Lung (tissue), 12 donors: ENCODE measurements around the gene ADAM30. TPM values are rescaled to one million over a fixed set of nuclear protein-coding genes. Genes with fewer than 3 reads are reported as not detected.

ENCODE experiments used
- ATAC-seq: fragments of 200-7000 bp; cut with Tn5 transposase; one replicate; pipeline ENCODE4 v1.9.1; 2020; ENCODE audit warnings: moderate number of reproducible peaks; ENCODE audit not compliant: insufficient read depth, low FRiP score
- DNase-seq, 3 donors: peaks; one replicate each; pipeline ENCODE4 v3.0.0-alpha.2; 2013 to 2017
- H3K27ac ChIP-seq, 2 donors: one replicate each; pipeline ENCODE4 v1.5.1; 2013; ENCODE audit warnings: mild to moderate bottlenecking in 2 of 2, moderate library complexity in 2 of 2, control low read depth in 1 of 2, inconsistent platforms in 1 of 2, low read depth in 1 of 2, low read length in 1 of 2
- H3K27me3 ChIP-seq, 3 donors: one replicate each; pipeline ENCODE4 v1.5.1; 2013; ENCODE audit warnings: low read length in 2 of 3; ENCODE audit not compliant: control insufficient read depth in 3 of 3, insufficient read depth in 3 of 3
- H3K36me3 ChIP-seq, 4 donors: one replicate each; pipeline ENCODE4 v1.5.1; 2013; ENCODE audit warnings: low read length in 4 of 4, mild to moderate bottlenecking in 1 of 4, moderate library complexity in 1 of 4; ENCODE audit not compliant: control insufficient read depth in 4 of 4, insufficient read depth in 4 of 4
- H3K4me1 ChIP-seq, 5 donors: one replicate each; pipeline ENCODE4 v1.5.1; 2013; ENCODE audit warnings: low read length in 5 of 5, mild to moderate bottlenecking in 2 of 5, moderate library complexity in 1 of 5; ENCODE audit not compliant: control insufficient read depth in 5 of 5, insufficient read depth in 5 of 5
- H3K4me3 ChIP-seq: one replicate; pipeline ENCODE4 v1.5.1; 2013; ENCODE audit warnings: mild to moderate bottlenecking, control low read depth, moderate library complexity
- H3K9ac ChIP-seq, 2 donors: one replicate each; pipeline ENCODE4 v1.5.1; 2013; ENCODE audit warnings: low read length in 2 of 2, control low read depth in 1 of 2; ENCODE audit not compliant: insufficient read depth in 1 of 2
- H3K9me3 ChIP-seq, 4 donors: one replicate each; pipeline ENCODE4 v1.5.1; 2013; ENCODE audit warnings: low read length in 3 of 4, mild to moderate bottlenecking in 1 of 4, moderate library complexity in 1 of 4; ENCODE audit not compliant: control insufficient read depth in 4 of 4, insufficient read depth in 3 of 4
- CTCF ChIP-seq: IDR thresholded peaks from 2 replicates; pipeline ENCODE4 v1.5.1; 2012; ENCODE audit warnings: mild to moderate bottlenecking; ENCODE audit errors: control extremely low read depth, extremely low read depth
- WGBS, 2 donors: extraction: QIAGEN DNeasy Blood & Tissue Kit; methylation state at CpG; one replicate each; pipeline ENCODE4 v1.1.7; 2013; 5-methylcytosine and 5-hydroxymethylcytosine counted together
- polyA plus RNA-seq, 2 donors: library from polyadenylated mRNA; stranded (reverse); fragments of 200-250 nt; gene quantifications; one replicate each; pipeline ENCODE4 v1.2.1, GENCODE V29; 2013
- total RNA-seq, 2 donors: library from RNA; depleted of rRNA in 1 of 2; stranded (reverse); fragments of >200 nt in 1 of 2; gene quantifications; one replicate each; pipeline ENCODE4 v1.2.1, GENCODE V29; 2014 to 2021
- donor health status: control.
- donor health status: control.
- donor health status: Bipolar disorder and iron deficiency.
- donor health status: healthy.
- donor health status: DM: yes; HTN: yes; CAD: no.

The ADAM30 gene
- total and polyA plus RNA-seq, 4 donors, result not detected

GRCh38 chr1:119898530-119898929, 2.2 kb upstream of the ADAM30 start:
- no peak overlapping the region for H3K9ac ChIP-seq
- ATAC-seq (no peak), DNase-seq (no peak)
- H3K4me1 ChIP-seq, result no peaks in the 10 kb centered on the region
- H3K27ac ChIP-seq, result no peak overlapping the region
- H3K4me3 ChIP-seq, result no peak overlapping the region
- H3K9me3 ChIP-seq, result peaks cover 0 to 5% (median 0%) of the 10 kb centered on the region in 4 donors
- 67 to 74% methylated on average over 2 of the region's 2 CpGs for WGBS, 2 donors
- peaks cover 0 to 4% (median 0%) of the 10 kb centered on the region in 3 donors for H3K27me3 ChIP-seq
- TF ChIP-seq CTCF, result no peak
- no peaks in the 10 kb centered on the region for H3K36me3 ChIP-seq

GRCh38 chr1:119895102-119895501, 1.2 kb downstream of the ADAM30 start:
- Histone ChIP-seq H3K36me3 (no peaks in the 10 kb centered on the region), H3K27me3 (peaks cover 0 to 4% (median 0%) of the 10 kb centered on the region in 3 donors), H3K9ac (no peak overlapping the region), H3K4me3 (no peak overlapping the region), H3K27ac (no peak overlapping the region), H3K9me3 (peaks cover 0 to 3% (median 0%) of the 10 kb centered on the region in 4 donors), H3K4me1 (no peaks in the 10 kb centered on the region)
- WGBS, 2 donors, result 74 to 82% methylated on average over 4 of the region's 4 CpGs
- no peak for TF ChIP-seq CTCF
- DNase-seq, result no peak
- ATAC-seq, result no peak

- Histone ChIP-seq H3K9me3 (peaks cover 0 to 3% (median under 1%) of the 10 kb centered on the region in 4 donors), H3K4me3 (no peak overlapping the region), H3K27ac (no peak overlapping the region), H3K9ac (no peak overlapping the region), H3K4me1 (no peaks in the 10 kb centered on the region), H3K27me3 (peaks cover 0 to 4% (median 0%) of the 10 kb centered on the region in 3 donors), H3K36me3 (no peaks in the 10 kb centered on the region)
- DNase-seq (no peak), ATAC-seq (no peak)
- WGBS, 2 donors, result 46 to 61% methylated on average over 10 of the region's 10 CpGs
- TF ChIP-seq CTCF, result no peak
Measured at GRCh38 chr1:119893827-119894700, 2.3 kb downstream of the ADAM30 start.
